Left lung (tissue), 10 donors: Measurements from ENCODE around the gene IFITM10. TPM values are rescaled to one million over a fixed set of nuclear protein-coding genes. Genes with fewer than 3 reads are reported as not detected.

Experiments
- ATAC-seq: fragments of 200-7000 bp; cut with Tn5 transposase; one replicate; pipeline ENCODE4 v1.9.1; 2020; ENCODE audit warnings: moderate library complexity
- DNase-seq, 4 donors: peaks; one replicate each; pipeline ENCODE4 v3.0.0-alpha.2; 2013 to 2020
- H3K27ac ChIP-seq, 2 donors: fragments of 200-600 bp; sonication (generic) in 1 of 2; one replicate each; pipeline versions ENCODE4 v1.5.0 to v1.8.0; 2020 to 2021
- H3K27me3 ChIP-seq, 2 donors: fragments of 200-600 bp; sonication (generic) in 1 of 2; one replicate each; pipeline versions ENCODE4 v1.5.0 to v1.8.0; 2020 to 2021
- H3K36me3 ChIP-seq, 2 donors: fragments of 200-600 bp; sonication (generic) in 1 of 2; one replicate each; pipeline versions ENCODE4 v1.5.0 to v1.8.0; 2020 to 2021
- H3K4me1 ChIP-seq, 2 donors: fragments of 200-600 bp; one replicate each; pipeline ENCODE4 v1.8.0; 2021
- H3K4me3 ChIP-seq, 2 donors: fragments of 200-600 bp; sonication (generic) in 1 of 2; one replicate each; pipeline versions ENCODE4 v1.5.0 to v1.8.0; 2020 to 2021; ENCODE audit warnings: mild to moderate bottlenecking in 1 of 2
- H3K9me3 ChIP-seq, 2 donors: fragments of 200-600 bp; sonication (generic) in 1 of 2; one replicate each; pipeline versions ENCODE4 v1.5.0 to v1.8.0; 2020 to 2021
- intact Hi-C, 2 donors: fragments of 100-400 bp; cut with DNase I; formaldehyde crosslinking; loops; one replicate each; pipeline versions ENCODE4 v1.11.2 to v1.14.2; 2022
- polyA plus RNA-seq, 6 donors: library from polyadenylated mRNA; unstranded; fragments of 120-200 nt; gene quantifications; one replicate each; pipeline ENCODE4 v1.2.1, GENCODE V29; 2013; ENCODE audit not compliant: insufficient read length in 6 of 6
- total RNA-seq, 2 donors: library from RNA; stranded (reverse); fragmentation: NEBNext Ultra II Directional; extraction: Animal tissue kit (Norgen Biotek cat#: 25700); gene quantifications; one replicate each; pipeline ENCODE4 v1.2.1, GENCODE V29; 2021
- TF ChIP-seq, protein P1 (sequence below), 2 donors: fragments of 200-600 bp; sonication (generic) in 1 of 2; IDR thresholded peaks; one replicate each; pipeline versions ENCODE4 v1.5.0 to v1.8.0; 2021; ENCODE audit warnings: antibody characterized with exemption in 2 of 2
- donor health status: DM: no; HTN: yes; CAD: no.
- donor health status: DM: no; HTN: no; CAD: no.

Gene IFITM10
- total and polyA plus RNA-seq, 8 donors = 0.07 to 16.5 (median 0.22) TPM; not detected in 1

DNA sequence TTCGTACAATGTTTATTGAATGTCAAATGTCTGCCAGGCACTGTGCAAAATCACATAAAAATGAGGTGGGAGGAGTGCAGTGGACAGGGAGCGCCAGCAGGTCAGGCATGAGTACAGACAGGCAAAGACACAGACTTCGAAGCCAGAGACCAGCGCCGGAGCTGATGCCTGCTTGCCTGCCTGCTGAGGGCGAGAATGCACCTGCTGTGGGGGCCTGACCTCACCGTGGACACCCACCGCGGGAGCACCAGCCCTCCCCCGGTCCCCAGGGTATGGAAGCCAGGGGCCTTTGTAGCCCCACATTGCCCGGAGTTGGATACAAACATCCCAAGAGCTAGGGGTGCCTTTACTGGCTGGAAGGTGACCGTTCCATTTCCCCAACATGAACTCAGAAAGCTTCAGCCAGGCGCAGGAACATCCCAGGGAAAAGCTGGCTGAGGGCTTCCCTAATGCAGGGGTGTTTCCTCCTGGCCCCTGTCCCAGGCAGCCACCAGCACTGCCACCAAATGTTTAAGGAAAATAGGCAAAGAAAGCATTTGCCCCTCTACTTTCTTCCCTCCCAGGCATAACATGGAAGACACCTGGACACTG, 17.9 kb downstream of the IFITM10 start:
- TF ChIP-seq, protein P1, sequence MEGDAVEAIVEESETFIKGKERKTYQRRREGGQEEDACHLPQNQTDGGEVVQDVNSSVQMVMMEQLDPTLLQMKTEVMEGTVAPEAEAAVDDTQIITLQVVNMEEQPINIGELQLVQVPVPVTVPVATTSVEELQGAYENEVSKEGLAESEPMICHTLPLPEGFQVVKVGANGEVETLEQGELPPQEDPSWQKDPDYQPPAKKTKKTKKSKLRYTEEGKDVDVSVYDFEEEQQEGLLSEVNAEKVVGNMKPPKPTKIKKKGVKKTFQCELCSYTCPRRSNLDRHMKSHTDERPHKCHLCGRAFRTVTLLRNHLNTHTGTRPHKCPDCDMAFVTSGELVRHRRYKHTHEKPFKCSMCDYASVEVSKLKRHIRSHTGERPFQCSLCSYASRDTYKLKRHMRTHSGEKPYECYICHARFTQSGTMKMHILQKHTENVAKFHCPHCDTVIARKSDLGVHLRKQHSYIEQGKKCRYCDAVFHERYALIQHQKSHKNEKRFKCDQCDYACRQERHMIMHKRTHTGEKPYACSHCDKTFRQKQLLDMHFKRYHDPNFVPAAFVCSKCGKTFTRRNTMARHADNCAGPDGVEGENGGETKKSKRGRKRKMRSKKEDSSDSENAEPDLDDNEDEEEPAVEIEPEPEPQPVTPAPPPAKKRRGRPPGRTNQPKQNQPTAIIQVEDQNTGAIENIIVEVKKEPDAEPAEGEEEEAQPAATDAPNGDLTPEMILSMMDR (IDR thresholded peaks at IDR 0.05) = no peak
- H3K27me3 ChIP-seq = peaks cover 16 to 94% of the 10 kb centered on the region in 2 donors
- H3K4me3 ChIP-seq = no peak overlapping the region
- H3K9me3 ChIP-seq = peaks cover 0 to 13% of the 10 kb centered on the region in 2 donors
- H3K36me3 ChIP-seq = no peaks in the 10 kb centered on the region
- no peaks in the 10 kb centered on the region for H3K4me1 ChIP-seq
- DNase-seq (peak in 1 of 4 donors; percentile 69), ATAC-seq (no peak)
- H3K27ac ChIP-seq = no peak overlapping the region
- intact Hi-C loops = no loop called here

DNA sequence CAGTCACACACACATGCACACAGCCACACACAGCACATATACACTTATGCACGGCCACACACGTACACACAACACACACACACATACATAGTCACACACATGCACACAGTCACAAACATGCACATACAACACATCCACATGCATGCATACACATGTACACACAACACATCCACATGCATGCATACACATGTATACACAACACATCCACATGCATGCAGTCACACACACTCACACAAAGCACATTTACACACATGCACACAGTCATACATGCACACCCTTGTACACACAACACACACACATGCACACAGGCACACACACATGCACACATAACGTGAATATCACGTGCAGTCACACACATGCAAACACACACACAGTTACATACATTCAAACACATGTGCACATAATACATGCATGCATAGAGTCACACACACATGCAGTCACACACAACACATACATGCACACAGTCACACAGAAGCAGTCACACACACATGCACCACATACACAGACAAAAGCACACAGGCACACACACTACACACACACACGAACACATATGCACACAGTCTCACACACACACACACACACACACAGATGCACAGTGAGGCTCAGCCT, 18.8 kb downstream of the IFITM10 start:
- Histone ChIP-seq H3K36me3 (no peaks in the 10 kb centered on the region), H3K9me3 (peaks cover 0 to 3% of the 10 kb centered on the region in 2 donors), H3K27ac (no peak overlapping the region), H3K4me1 (no peaks in the 10 kb centered on the region), H3K27me3 (peaks cover 16 to 90% of the 10 kb centered on the region in 2 donors), H3K4me3 (no peak overlapping the region)
- DNase-seq = no peak
- TF ChIP-seq, protein P1 (IDR thresholded peaks at IDR 0.05) = no peak
- intact Hi-C loops = no loop called here
- ATAC-seq = no peak

DNA sequence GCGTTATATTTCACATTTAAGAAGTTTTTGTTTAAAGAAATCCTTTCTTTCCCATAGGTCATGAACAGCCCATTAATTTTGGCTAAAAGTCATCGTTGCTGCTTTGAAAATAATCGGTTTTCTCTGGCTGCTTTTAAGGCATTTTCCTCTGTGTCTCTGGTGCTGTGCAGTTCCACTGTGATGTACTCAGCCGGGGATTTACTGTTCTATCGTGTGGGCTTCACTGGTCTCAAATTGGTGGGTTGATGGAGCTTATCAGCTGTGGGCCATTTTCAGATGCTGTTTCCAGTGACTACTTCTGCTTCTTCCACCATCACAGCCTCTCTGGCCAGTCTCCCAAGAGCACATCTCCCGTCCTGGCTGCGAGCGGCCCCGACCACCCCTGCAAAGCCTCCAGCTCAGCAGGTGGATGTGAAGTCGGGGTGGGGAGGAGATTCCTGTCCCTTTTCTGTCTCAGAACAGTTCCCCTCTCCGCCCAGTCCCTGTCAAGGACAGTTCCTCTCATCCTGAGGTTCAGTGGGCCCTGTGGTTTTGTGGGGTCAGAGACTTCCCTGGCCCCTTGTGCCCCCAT, 20.3 kb downstream of the IFITM10 start:
- ATAC-seq = no peak

DNA sequence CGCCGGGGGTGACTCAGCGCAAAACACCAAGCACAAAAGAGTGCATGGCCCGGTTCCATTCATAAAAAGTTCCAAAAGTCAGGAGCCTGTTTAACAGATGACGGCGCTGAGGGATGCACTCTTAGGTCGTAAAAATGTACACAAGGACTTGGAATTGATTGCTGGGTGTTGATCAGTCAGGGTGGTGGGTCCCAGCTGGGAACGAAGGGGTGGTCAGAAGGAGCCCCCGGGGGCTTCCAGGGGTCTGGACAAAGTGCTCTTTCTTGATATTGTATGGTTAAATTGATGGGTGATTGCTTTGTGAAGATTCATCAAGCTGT, 20.7 kb downstream of the IFITM10 start:
- DNase-seq = no peak
- H3K27me3 ChIP-seq = peaks cover 16 to 84% of the 10 kb centered on the region in 2 donors
- H3K27ac ChIP-seq = no peak overlapping the region
- intact Hi-C loops = no loop called here
- H3K9me3 ChIP-seq = no peaks in the 10 kb centered on the region
- TF ChIP-seq, protein P1 (IDR thresholded peaks at IDR 0.05) = no peak
- no peak overlapping the region for H3K4me3 ChIP-seq
- no peaks in the 10 kb centered on the region for H3K4me1 ChIP-seq
- H3K36me3 ChIP-seq = no peaks in the 10 kb centered on the region
- ATAC-seq = no peak

More for the DNA sequence above, 20.3 kb downstream of the IFITM10 start:
- peak in 1 of 4 donors; percentile 42 for DNase-seq
- Histone ChIP-seq H3K27ac (no peak overlapping the region), H3K36me3 (no peaks in the 10 kb centered on the region), H3K4me1 (no peaks in the 10 kb centered on the region), H3K27me3 (peaks cover 16 to 84% of the 10 kb centered on the region in 2 donors), H3K4me3 (no peak overlapping the region), H3K9me3 (no peaks in the 10 kb centered on the region)
- TF ChIP-seq, protein P1 (IDR thresholded peaks at IDR 0.05) = no peak
- intact Hi-C loops = no loop called here

DNA sequence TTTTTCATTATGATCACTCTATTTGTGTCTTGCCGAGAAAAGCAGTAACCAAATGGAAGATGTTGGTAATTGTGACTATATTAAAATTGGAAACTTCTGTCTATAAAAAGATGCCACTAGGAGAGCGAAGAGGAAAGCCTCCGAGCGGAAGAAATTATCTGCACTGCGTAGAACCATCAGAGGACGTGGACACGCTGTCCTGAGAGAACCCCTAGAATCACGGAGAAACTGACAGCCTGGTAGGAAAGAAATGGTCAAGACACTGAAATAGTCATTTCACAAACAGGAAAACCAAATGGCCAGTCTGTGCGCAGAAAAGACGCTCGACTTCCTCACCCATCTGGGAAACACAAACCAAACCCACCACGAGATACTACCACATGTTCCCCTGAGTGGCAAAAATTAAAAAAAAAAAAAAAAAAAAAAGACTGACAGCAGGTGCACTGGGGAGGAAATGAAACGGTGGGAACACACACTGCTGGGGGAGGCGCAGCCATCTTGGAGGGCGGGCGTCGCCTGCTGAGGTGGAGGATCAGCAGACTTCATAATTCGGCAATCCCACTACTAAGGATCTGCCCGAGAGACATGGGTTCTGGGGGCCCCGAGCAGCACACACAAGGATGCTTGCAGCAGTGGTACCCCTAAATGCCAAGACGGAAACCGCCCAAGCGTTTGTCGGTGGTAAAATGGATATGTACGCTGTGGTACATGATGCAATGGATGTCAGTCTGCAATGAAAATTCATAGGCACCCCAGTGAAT, 21.3 kb downstream of the IFITM10 start:
- TF ChIP-seq, protein P1 (IDR thresholded peaks at IDR 0.05) = no peak
- Histone ChIP-seq H3K27ac (no peak overlapping the region), H3K36me3 (no peaks in the 10 kb centered on the region), H3K4me3 (no peak overlapping the region), H3K4me1 (no peaks in the 10 kb centered on the region), H3K9me3 (no peaks in the 10 kb centered on the region), H3K27me3 (peaks cover 16 to 83% of the 10 kb centered on the region in 2 donors)
- intact Hi-C loops = no loop called here
- ATAC-seq = no peak
- DNase-seq = peak in 1 of 4 donors; percentile 65
